ENCODE data around the gene AK9.
"Not testable (repeated sequence)": the region's sequence is repeated elsewhere in the genome, so short reads cannot be mapped to it uniquely, and the experiment has no call there.

The AK9 gene

GRCh38 chr6:109690737-109691621, at the start of gene AK9, which contains the start of gene FIG4:
Gene AK9, minus strand, starts transcription at chr6:109691202. Its CDS starts 15,457 bp downstream, at chr6:109675745.
Gene FIG4, plus strand, starts transcription at chr6:109691296. Its CDS starts 140 bp downstream, at chr6:109691436.
- DNase-seq, result peak; percentile 99

GRCh38 chr6:109740787-109741186, 49.8 kb upstream of the AK9 start:
- DNase-seq, result no peak

- DNase-seq, result no peak
Measured at GRCh38 chr6:109739686-109740085, 48.7 kb upstream of the AK9 start.

GRCh38 chr6:109738667-109739066, 47.7 kb upstream of the AK9 start:
- no peak for DNase-seq

GRCh38 chr6:109738255-109738654, 47.3 kb upstream of the AK9 start:
- DNase-seq, result no peak

GRCh38 chr6:109736273-109737025, 45.4 kb upstream of the AK9 start:
- no peak for DNase-seq

- not testable (repeated sequence) for DNase-seq
Measured at GRCh38 chr6:109725250-109725649, 34.2 kb upstream of the AK9 start.

GRCh38 chr6:109722564-109723254, 31.7 kb upstream of the AK9 start:
- no peak for DNase-seq

GRCh38 chr6:109722011-109722410, 31.0 kb upstream of the AK9 start:
- DNase-seq, result no peak

GRCh38 chr6:109720311-109720710, 29.3 kb upstream of the AK9 start:
- no peak for DNase-seq

- no peak for DNase-seq
Measured at GRCh38 chr6:109718991-109719390, 28.0 kb upstream of the AK9 start.

- no peak for DNase-seq
Measured at GRCh38 chr6:109717971-109718370, 27.0 kb upstream of the AK9 start.

- no peak for DNase-seq
Measured at GRCh38 chr6:109715616-109716015, 24.6 kb upstream of the AK9 start.

- DNase-seq, result no peak
Measured at GRCh38 chr6:109714611-109715010, 23.6 kb upstream of the AK9 start.

- DNase-seq, result no peak
Measured at GRCh38 chr6:109714166-109714565, 23.2 kb upstream of the AK9 start.

- no peak for DNase-seq
Measured at GRCh38 chr6:109713097-109713496, 22.1 kb upstream of the AK9 start.

GRCh38 chr6:109708099-109708498, 17.1 kb upstream of the AK9 start:
- not testable (repeated sequence) for DNase-seq

GRCh38 chr6:109706513-109706912, 15.5 kb upstream of the AK9 start:
- no peak for DNase-seq

- DNase-seq, result peak; percentile 92
Measured at GRCh38 chr6:109705258-109705657, 14.3 kb upstream of the AK9 start.

GRCh38 chr6:109702791-109703190, 11.8 kb upstream of the AK9 start:
- DNase-seq, result no peak

- DNase-seq, result no peak
Measured at GRCh38 chr6:109701774-109702173, 10.8 kb upstream of the AK9 start.

- DNase-seq, result no peak
Measured at GRCh38 chr6:109701221-109701620, 10.2 kb upstream of the AK9 start.

- no peak for DNase-seq
Measured at GRCh38 chr6:109696355-109696754, 5.4 kb upstream of the AK9 start.

All from NCI-H345 (cell line).